B cell (primary cell): Measurements from ENCODE around the gene EXTL1. TPM values are rescaled to one million over a fixed set of nuclear protein-coding genes. Genes with fewer than 3 reads are reported as not detected.

Experiments used
- ATAC-seq: fragments of 200-7000 bp; cut with Tn5 transposase; one replicate; pipeline ENCODE4 v1.10.0; 2021; ENCODE audit warnings: low read depth, mild to moderate bottlenecking, moderate number of reproducible peaks, moderate library complexity
- CTCF ChIA-PET: fragments of 350-600 bp; sonication (Branson Sonifier 250); formaldehyde crosslinking; loops from one replicate; lab custom pipeline; 2021; ENCODE audit warnings: antibody characterized with exemption, inconsistent platforms; lab: Charles Lee
- POLR2A ChIA-PET: fragments of 350-600 bp; sonication (Branson Sonifier 250); formaldehyde crosslinking; loops from one replicate; lab custom pipeline; 2021; ENCODE audit warnings: antibody characterized with exemption; lab: Charles Lee
- DNase-seq: peaks from one replicate; pipeline ENCODE4 v3.0.0; 2013
- H2AFZ ChIP-seq: 2 replicates; pipeline ENCODE4 v1.6.1; 2012; ENCODE audit warnings: mild to moderate bottlenecking, low read depth, low read length; ENCODE audit not compliant: insufficient read depth, poor library complexity, severe bottlenecking
- H3K27ac ChIP-seq, 2 donors: 1 replicate in 1 of 2; 2 replicates in 1 of 2; pipeline ENCODE4 v1.5.1; 2012 to 2013; ENCODE audit warnings: low read length in 2 of 2, mild to moderate bottlenecking in 2 of 2, moderate library complexity in 1 of 2
- H3K27me3 ChIP-seq, 4 experiments: fragments of 200-600 bp in 1 of 4; sonication (generic) in 1 of 4; replicated peaks in 1 of 4; 1 replicate in 2 of 4; 2 replicates in 2 of 4; pipeline versions ENCODE4 v1.6.1 to v1.7.0; 2013 to 2016; ENCODE audit warnings: low read length in 3 of 4, mild to moderate bottlenecking in 2 of 4, mixed read lengths in 1 of 4, moderate library complexity in 1 of 4; ENCODE audit not compliant: insufficient read depth in 4 of 4, control insufficient read depth in 3 of 4; ENCODE audit errors: control extremely low read depth in 1 of 4
- H3K36me3 ChIP-seq, 2 experiments: replicated peaks in 1 of 2; 1 replicate in 1 of 2; 2 replicates in 1 of 2; pipeline versions ENCODE4 v1.6.1 to v1.7.1; 2013; ENCODE audit warnings: low read length in 1 of 2; ENCODE audit not compliant: insufficient read depth in 2 of 2, control insufficient read depth in 1 of 2; ENCODE audit errors: control extremely low read depth in 1 of 2, extremely low read depth in 1 of 2
- H3K4me1 ChIP-seq, 2 donors: fragments of 200-600 bp in 1 of 2; sonication (generic) in 1 of 2; 1 replicate in 1 of 2; 2 replicates in 1 of 2; pipeline versions ENCODE4 v1.5.1 to v1.6.1; 2013 to 2017; ENCODE audit warnings: low read length in 2 of 2; ENCODE audit not compliant: control insufficient read depth in 2 of 2, insufficient read depth in 2 of 2
- H3K4me2 ChIP-seq: replicated peaks from 2 replicates; pipeline ENCODE3; 2012; ENCODE audit warnings: mild to moderate bottlenecking, low read depth, low read length; ENCODE audit not compliant: poor library complexity, severe bottlenecking
- H3K4me3 ChIP-seq, 5 experiments: fragments of 200-600 bp in 1 of 5; sonication (generic) in 1 of 5; 1 replicate in 3 of 5; 2 replicates in 2 of 5; pipeline versions ENCODE4 v1.5.1 to v1.7.0; 2011 to 2016; ENCODE audit warnings: low read length in 4 of 5, mild to moderate bottlenecking in 4 of 5, low read depth in 2 of 5, control low read depth in 1 of 5, moderate library complexity in 1 of 5; ENCODE audit not compliant: insufficient read depth in 1 of 5; ENCODE audit errors: control extremely low read depth in 1 of 5, extremely low read depth in 1 of 5
- H3K79me2 ChIP-seq: fragments of 200-600 bp; sonication (generic); one replicate; pipeline ENCODE4 v1.6.0; 2016; ENCODE audit warnings: low read length; ENCODE audit not compliant: control insufficient read depth, insufficient read depth
- H3K9ac ChIP-seq: fragments of 200-600 bp; sonication (generic); 2 replicates; pipeline ENCODE4 v1.6.1; 2017; ENCODE audit warnings: mild to moderate bottlenecking, low read length, moderate library complexity
- H3K9me3 ChIP-seq, 3 donors: one replicate each; pipeline versions ENCODE4 v1.6.1 to v1.7.1; 2013; ENCODE audit warnings: low read length in 2 of 3; ENCODE audit not compliant: control insufficient read depth in 2 of 3, insufficient read depth in 1 of 3; ENCODE audit errors: control extremely low read depth in 1 of 3
- H4K20me1 ChIP-seq: 2 replicates; pipeline ENCODE4 v1.6.0; 2012; ENCODE audit warnings: mild to moderate bottlenecking, low read length; ENCODE audit not compliant: insufficient read depth, control insufficient read depth, poor library complexity, severe bottlenecking
- H3K27ac Mint-ChIP-seq: one replicate; pipeline ENCODE4 v1.8.0; 2021; ENCODE audit warnings: mixed read lengths
- H3K27me3 Mint-ChIP-seq: one replicate; pipeline ENCODE4 v1.8.0; 2021; ENCODE audit warnings: mixed read lengths
- H3K4me1 Mint-ChIP-seq: one replicate; pipeline ENCODE4 v1.8.0; 2021; ENCODE audit warnings: mixed read lengths
- H3K4me3 Mint-ChIP-seq: one replicate; pipeline ENCODE4 v1.8.0; 2021; ENCODE audit warnings: mixed read lengths
- H3K9me3 Mint-ChIP-seq: one replicate; pipeline ENCODE4 v1.8.0; 2022; ENCODE audit warnings: mixed read lengths; ENCODE audit not compliant: insufficient read depth
- EZH2 ChIP-seq: IDR thresholded peaks from 2 replicates; pipeline ENCODE4 v1.6.1; 2012; ENCODE audit warnings: borderline replicate concordance, low read depth, mild to moderate bottlenecking, moderate library complexity, low read length; ENCODE audit not compliant: insufficient read depth, poor library complexity, severe bottlenecking
- WGBS: methylation state at CpG from one replicate; pipeline ENCODE4 v1.1.5; 2013; ENCODE audit warnings: missing lambda C conversion rate; ENCODE audit not compliant: insufficient coverage; 5-methylcytosine and 5-hydroxymethylcytosine counted together
- intact Hi-C: fragments of 100-400 bp; cut with micrococcal nuclease; formaldehyde crosslinking; loops from one replicate; pipeline ENCODE4 v1.10.0; 2022
- polyA plus RNA-seq: library from polyadenylated mRNA; depleted of rRNA; stranded (reverse); fragments of >200 nt; gene quantifications from 2 replicates; pipeline ENCODE4 v1.2.3, GENCODE V29; 2012
- total RNA-seq, 2 donors: library from RNA; stranded (reverse); fragments of 120-200 nt in 1 of 2; gene quantifications; 1 replicate in 1 of 2; 2 replicates in 1 of 2; pipeline versions ENCODE4 v1.2.3 to v1.2.4, GENCODE V29; 2013 to 2022
- TF ChIP-seq, protein P1 (sequence below): fragments of 200-600 bp; IDR thresholded peaks from one replicate; pipeline ENCODE4 v1.8.0; 2022; ENCODE audit warnings: antibody characterized with exemption, mild to moderate bottlenecking

The EXTL1 gene
- total and polyA plus RNA-seq, 2 donors (not counting 1 experiment from before 2014, with no cell fraction given), result 0.12 TPM; not detected in 1

GRCh38 chr1:26053718-26054560, 32.4 kb downstream of the EXTL1 start:
- intact Hi-C loops, result no loop called here
- POLR2A ChIA-PET, result no interaction called here
- no peaks in the 10 kb centered on the region for H3K9me3 ChIP-seq
- TF ChIP-seq EZH2, result no peak
- Mint-ChIP-seq H3K27me3 (peaks cover 38% of the 10 kb centered on the region), H3K4me3 (no peak overlapping the region), H3K4me1 (no peaks in the 10 kb centered on the region), H3K27ac (no peak overlapping the region), H3K9me3 (no peaks in the 10 kb centered on the region)
- no peaks in the 10 kb centered on the region for H3K36me3 ChIP-seq
- H3K4me2 ChIP-seq, result no peak overlapping the region
- ATAC-seq (no peak), DNase-seq (no peak)
- CTCF ChIA-PET, result interaction anchor here (1.4 kb wide), 2 partner anchors 44 to 91 kb away, joined by 3 read pairs; no protein-coding TSS in a partner anchor
- 32% methylated on average over 13 of the region's 16 CpGs for WGBS
- H3K4me1 ChIP-seq, result no peaks in the 10 kb centered on the region
- H2AFZ ChIP-seq, result no peak overlapping the region
- H3K9ac ChIP-seq, result no peak overlapping the region
- no peaks in the 10 kb centered on the region for H4K20me1 ChIP-seq
- no peaks in the 10 kb centered on the region for H3K79me2 ChIP-seq
- H3K4me3 ChIP-seq, result no peak overlapping the region
- peaks cover 0 to 33% (median 6%) of the 10 kb centered on the region in 4 experiments for H3K27me3 ChIP-seq
- no peak overlapping the region for H3K27ac ChIP-seq

- H2AFZ ChIP-seq, result no peak overlapping the region
- H3K4me3 ChIP-seq, result no peak overlapping the region
- no peak for ATAC-seq
- H3K9ac ChIP-seq, result no peak overlapping the region
- no peak for DNase-seq
- H3K9me3 ChIP-seq, result no peaks in the 10 kb centered on the region
- no peak overlapping the region for H3K27ac Mint-ChIP-seq
- CTCF ChIA-PET, result interaction anchor here (1.4 kb wide), 2 partner anchors 42 to 90 kb away, joined by 3 read pairs; no protein-coding TSS in a partner anchor
- H3K4me1 Mint-ChIP-seq, result no peaks in the 10 kb centered on the region
- no peaks in the 10 kb centered on the region for H4K20me1 ChIP-seq
- TF ChIP-seq, protein P1, sequence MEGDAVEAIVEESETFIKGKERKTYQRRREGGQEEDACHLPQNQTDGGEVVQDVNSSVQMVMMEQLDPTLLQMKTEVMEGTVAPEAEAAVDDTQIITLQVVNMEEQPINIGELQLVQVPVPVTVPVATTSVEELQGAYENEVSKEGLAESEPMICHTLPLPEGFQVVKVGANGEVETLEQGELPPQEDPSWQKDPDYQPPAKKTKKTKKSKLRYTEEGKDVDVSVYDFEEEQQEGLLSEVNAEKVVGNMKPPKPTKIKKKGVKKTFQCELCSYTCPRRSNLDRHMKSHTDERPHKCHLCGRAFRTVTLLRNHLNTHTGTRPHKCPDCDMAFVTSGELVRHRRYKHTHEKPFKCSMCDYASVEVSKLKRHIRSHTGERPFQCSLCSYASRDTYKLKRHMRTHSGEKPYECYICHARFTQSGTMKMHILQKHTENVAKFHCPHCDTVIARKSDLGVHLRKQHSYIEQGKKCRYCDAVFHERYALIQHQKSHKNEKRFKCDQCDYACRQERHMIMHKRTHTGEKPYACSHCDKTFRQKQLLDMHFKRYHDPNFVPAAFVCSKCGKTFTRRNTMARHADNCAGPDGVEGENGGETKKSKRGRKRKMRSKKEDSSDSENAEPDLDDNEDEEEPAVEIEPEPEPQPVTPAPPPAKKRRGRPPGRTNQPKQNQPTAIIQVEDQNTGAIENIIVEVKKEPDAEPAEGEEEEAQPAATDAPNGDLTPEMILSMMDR, result no peak
- TF ChIP-seq EZH2, result no peak
- no peaks in the 10 kb centered on the region for H3K9me3 Mint-ChIP-seq
- 100% methylated on average over 1 of the region's 2 CpGs for WGBS
- no peak overlapping the region for H3K4me3 Mint-ChIP-seq
- no peaks in the 10 kb centered on the region for H3K36me3 ChIP-seq
- peaks cover 0 to 23% (median 6%) of the 10 kb centered on the region in 4 experiments for H3K27me3 ChIP-seq
- peaks cover 36% of the 10 kb centered on the region for H3K27me3 Mint-ChIP-seq
- POLR2A ChIA-PET, result no interaction called here
- no peak overlapping the region for H3K27ac ChIP-seq
- intact Hi-C loops, result no loop called here
- no peak overlapping the region for H3K4me2 ChIP-seq
- no peaks in the 10 kb centered on the region for H3K79me2 ChIP-seq
- no peaks in the 10 kb centered on the region for H3K4me1 ChIP-seq
Measured at GRCh38 chr1:26055041-26055440, 33.5 kb downstream of the EXTL1 start.
